ENCODE results near the gene FTSJ3.
A peak's percentile ranks its signal among the peaks of the same experiment; 100 is the strongest.
"Not testable (repeated sequence)": the region's sequence is repeated elsewhere in the genome, so short reads cannot be mapped to it uniquely, and the experiment has no call there.

Gene FTSJ3, protein sequence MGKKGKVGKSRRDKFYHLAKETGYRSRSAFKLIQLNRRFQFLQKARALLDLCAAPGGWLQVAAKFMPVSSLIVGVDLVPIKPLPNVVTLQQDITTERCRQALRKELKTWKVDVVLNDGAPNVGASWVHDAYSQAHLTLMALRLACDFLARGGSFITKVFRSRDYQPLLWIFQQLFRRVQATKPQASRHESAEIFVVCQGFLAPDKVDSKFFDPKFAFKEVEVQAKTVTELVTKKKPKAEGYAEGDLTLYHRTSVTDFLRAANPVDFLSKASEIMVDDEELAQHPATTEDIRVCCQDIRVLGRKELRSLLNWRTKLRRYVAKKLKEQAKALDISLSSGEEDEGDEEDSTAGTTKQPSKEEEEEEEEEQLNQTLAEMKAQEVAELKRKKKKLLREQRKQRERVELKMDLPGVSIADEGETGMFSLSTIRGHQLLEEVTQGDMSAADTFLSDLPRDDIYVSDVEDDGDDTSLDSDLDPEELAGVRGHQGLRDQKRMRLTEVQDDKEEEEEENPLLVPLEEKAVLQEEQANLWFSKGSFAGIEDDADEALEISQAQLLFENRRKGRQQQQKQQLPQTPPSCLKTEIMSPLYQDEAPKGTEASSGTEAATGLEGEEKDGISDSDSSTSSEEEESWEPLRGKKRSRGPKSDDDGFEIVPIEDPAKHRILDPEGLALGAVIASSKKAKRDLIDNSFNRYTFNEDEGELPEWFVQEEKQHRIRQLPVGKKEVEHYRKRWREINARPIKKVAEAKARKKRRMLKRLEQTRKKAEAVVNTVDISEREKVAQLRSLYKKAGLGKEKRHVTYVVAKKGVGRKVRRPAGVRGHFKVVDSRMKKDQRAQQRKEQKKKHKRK

DNA sequence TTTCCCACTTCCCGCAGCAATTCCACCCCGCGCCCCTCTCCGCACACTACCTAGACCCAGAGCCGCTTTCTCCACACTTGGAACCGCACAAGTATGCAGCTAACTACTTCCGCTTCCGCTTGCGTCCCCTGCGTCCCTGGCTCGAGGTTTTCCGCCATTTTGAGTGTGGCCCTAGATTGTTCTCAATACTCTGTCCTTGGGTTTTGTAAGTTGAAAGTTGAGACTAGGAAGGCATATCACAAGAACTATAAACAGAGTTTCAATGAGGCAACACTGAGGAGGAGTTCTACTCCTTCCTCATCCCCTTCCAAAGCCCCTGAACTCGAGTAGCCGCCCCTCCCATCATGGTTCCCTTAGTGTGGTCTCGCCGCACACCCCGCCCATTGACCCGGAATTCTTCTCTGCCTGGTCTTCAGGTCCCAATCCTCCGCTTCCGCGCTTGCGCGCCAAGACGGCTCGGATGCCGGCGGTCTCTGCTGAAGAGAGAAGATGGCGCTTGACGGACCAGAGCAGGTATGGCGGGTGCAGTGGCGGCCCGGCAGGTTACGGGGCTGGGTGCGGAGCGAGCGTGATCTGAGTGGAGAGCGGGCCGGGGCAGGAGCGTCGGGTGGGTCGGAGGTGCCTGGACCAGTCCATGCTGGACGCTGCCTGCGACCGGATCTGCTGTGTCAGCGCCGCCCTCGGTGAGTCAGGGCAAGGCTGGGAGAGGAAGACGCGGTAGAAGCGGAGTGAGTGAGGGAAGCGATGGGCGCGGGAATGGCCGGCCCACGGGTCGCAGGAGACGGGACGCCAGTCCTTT, at the start of gene FTSJ3, which contains the start of gene PSMC5:
TSS of gene FTSJ3 (minus strand) at position 662 of the 799 bp plus-strand sequence. CDS start 761 bp downstream, outside the sequence.
TSS of gene PSMC5 (plus strand) at position 430 of the 799 bp plus-strand sequence. CDS start at position 490, 60 bp downstream.
- peak; percentile 97 for DNase-seq

DNA sequence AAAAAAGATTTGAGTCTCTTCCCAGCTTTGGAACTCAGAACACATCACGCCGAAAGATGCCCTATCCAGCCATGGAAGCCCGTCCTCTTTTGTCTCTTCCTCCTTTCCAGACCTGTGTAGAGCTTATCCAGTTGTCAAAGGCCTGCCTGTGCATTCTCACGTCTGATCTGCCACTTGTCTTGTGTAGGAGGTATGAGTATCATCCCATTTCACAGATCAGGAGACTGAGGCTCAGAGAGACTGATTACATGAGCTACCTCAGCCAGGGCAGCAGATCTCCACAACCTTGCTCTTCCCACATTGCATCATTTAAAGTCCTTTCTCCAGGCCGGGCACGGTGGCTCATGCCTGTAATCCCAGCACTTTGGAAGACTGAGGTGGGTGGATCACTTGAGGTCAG, 47.2 kb upstream of the FTSJ3 start:
- DNase-seq, result not testable (repeated sequence)

DNA sequence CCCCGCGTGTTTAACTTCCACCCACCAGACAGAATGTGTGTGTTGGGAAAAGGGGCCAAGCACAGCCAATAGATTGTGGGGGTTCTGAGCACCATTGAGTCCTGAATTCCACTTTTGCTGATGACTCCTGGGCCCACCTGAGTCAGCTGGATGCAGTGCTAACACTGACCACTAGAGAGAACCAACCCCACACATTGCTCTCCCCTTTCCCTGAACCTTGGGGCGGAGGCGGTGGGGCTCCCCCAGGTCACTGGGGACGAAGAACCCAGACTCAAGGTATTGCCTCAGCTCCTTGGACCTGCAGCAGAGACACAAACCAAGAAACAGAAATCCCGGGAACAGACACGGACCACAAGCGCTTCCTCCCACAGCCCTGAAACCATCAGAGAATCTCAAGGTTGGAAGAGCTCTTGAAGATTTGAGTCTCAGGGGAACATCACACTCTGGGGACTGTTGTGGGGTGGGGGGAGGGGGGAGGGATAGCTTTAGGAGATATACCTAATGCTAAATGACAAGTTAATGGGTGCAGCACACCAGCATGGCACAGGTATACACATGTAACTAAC, 46.7 kb upstream of the FTSJ3 start:
- DNase-seq, result not testable (repeated sequence)

DNA sequence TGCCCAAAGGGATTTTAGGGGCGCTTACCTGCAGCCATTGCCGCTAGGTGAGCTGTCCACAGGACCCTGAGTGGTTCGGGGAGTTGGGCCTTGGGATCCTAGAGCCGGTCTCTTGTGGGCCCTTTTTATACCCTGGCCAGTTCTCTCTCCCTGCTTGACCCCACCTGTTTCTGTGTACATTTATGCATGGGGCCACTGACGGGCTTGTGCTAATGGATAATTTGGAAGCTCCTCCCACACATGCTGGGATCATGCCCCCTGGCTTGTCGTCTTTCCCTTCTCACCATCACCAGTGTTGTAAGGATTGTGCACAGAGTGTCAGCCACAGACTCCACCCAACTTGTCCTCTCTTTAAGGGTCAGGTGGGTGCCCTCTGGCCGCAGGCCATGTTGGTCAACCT, 46.1 kb upstream of the FTSJ3 start, which contains the start of gene CSH2:
TSS of gene CSH2 (minus strand) at position 101 of the 400 bp plus-strand sequence. CDS start at position 38, 63 bp downstream.
- not testable (repeated sequence) for DNase-seq

DNA sequence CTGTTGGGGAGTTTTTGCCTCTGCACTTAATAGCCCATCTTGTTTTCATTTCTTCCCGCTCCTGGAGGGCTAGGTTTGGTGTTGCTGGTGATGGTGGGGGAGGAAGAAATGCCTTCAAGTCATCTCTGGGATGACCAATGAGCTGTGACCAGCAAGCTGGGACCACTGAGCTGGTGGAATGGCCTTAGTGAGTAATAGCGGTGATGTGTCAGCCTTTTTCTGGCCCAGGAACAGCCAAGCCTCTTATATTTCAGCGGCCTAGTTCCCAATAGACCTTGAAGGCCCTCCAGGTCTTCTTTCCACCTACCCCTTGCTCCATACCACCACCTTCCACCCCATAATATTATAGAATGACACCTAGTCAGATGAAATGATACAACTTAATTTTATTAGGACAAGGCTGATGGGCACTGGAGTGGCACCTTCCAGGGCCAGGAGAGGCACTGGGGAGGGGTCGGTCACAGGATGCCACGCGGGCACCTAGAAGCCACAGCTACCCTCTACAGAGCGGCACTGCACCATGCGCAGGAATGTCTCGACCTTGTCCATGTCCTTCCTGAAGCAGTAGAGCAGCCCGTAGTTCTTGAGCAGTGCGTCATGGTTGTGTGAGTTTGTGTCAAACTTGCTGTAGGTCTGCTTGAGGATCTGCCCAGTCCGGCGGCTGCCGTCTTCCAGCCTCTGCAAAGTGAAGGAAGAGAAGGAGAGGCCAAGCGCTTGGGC, 44.3 kb upstream of the FTSJ3 start:
- DNase-seq, result not testable (repeated sequence)

DNA sequence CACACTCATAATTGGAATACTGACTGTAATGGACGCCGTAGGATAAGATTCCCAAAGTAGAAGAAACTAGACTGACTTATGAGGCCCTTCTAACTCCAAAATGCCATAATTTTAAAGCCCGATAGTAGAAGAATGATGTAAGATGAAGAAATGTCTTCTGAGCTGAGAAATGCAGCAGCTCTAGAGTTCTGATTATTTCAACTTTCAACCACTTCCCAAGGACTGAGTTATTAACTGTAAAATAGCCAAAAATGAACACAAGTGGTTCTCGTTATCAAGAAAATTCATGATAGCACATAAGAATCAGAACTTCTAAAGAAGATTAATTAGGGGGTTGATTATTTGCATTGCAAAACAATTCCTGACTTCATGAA, 42.8 kb upstream of the FTSJ3 start:
- DNase-seq, result not testable (repeated sequence)

DNA sequence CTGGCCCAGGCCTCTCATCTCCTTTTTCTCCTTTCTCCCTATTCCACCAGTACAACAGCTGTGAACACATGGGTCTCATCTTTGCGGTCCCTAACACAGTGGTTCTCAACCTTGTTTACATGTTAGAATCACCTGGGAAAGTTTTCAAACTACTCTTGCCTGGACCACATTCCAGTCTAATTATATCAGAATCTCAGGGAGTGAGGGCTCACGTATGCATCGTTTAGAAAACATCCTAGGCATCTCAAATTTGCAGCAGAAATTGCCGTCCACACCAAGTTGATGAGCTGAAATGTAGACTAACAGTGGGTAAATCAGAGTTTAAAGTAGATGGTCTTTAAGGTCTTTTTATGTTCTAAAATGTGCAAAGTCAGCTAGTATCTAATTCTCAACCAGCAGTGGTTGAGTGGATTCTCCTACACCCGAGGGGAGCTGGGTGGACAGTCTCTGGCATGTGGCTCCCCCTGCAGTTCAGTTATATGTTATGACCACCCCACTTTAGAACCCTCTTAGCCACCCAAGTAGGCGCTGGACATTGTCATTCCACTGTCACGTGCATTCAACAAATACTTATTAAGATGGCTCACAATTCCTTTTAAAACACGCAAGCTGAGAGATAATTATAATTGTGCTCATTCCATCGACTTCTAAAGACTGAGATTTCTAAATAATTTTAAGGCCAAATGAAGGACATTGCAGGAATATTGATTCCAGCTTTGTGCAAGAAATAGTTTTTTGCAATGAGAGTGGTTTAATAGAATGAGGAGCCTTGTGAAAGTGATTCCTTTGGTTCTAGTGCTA, 42.2 kb upstream of the FTSJ3 start:
- not testable (repeated sequence) for DNase-seq

DNA sequence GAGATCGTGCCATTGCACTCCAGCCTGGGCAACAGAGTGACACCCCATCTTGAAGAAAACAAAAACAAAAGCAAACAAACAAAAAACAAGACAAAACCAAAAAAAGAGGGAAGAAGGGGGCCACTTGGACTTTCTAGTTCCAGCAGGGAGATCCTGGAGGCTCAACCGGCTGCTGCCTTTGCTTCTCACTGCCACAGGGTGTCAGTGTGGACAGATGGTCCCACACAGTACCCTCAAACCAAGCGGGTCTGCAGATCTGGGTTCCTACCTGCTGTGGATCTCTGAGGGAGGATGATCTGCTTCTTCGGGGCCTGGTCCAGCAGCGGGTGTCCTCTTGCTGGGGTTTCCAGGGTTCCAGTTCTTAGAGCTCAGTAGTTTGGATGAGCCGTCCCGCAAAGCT, 39.2 kb upstream of the FTSJ3 start:
- not testable (repeated sequence) for DNase-seq

DNA sequence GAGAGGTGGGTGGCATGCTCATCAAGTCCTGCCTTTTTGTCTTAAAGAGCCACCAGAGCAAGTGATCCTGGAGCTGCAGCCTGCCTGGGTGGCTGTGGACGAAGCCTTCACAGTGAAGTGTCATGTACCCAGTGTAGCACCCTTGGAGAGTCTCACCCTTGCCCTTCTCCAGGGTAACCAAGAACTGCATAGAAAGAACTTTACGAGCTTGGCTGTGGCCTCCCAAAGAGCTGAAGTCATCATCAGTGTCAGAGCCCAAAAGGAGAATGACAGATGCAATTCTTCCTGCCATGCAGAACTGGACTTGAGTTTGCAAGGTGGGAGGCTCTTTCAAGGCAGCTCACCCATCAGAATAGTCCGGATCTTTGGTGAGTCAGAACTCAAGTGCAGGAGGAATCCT, 31.8 kb upstream of the FTSJ3 start:
- DNase-seq, result no peak

DNA sequence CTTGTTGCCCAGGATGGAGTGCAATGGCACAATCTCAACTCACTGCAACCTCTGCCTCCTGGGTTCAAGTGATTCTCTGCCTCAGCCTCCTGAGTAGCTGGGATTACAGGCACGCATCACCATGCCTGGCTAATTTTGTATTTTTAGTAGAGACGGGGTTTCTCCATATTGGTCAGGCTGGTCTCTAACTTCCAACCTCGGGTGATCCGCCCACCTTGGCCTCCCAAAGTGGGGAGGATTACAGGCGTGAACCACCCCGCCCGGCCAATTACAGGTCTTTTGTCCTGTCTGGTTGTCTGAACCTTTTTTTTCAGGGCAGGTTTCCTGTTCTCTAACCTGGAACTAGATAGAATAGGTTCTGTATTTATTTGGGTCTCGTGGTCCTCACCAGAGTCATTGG, 29.0 kb upstream of the FTSJ3 start:
- DNase-seq, result not testable (repeated sequence)

DNA sequence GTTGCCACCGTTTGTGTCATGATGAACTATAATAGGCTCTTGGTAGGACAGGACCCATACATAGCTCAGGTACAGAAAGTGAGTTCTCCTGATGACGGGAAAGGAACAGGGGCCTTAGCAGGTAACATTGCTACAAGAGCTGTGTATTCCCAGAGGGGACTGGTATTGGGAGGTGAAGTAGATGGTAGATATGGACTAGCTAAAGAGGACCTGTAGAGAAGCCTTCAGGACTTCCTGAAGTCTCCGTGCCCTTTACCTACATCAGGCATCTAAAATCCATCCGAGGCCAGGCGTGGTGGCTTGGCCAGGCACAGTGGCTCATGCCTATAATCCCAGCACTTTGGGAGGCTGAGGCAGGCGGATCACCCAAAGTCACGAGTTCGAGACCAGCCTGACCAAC, 27.7 kb upstream of the FTSJ3 start:
- no peak for DNase-seq

DNA sequence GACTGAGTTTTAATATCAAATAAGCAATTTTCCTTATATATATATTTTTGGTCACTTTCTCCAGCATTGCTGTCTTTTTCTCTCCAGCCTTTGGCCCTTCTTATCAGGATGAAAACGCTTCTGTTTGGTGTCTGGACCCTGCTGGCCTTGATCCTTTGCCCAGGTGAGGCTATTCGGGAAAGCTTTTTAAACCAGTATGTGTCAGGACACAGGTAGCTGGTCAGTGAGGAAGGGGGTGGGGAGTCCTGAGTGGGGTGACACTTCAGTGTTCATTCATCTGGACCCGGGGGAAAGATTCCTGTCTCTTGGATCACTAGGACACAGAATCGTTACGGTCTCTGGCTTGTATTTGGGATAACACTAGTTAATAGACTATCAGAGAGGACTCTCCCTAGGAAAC, 27.2 kb upstream of the FTSJ3 start:
- DNase-seq, result no peak

DNA sequence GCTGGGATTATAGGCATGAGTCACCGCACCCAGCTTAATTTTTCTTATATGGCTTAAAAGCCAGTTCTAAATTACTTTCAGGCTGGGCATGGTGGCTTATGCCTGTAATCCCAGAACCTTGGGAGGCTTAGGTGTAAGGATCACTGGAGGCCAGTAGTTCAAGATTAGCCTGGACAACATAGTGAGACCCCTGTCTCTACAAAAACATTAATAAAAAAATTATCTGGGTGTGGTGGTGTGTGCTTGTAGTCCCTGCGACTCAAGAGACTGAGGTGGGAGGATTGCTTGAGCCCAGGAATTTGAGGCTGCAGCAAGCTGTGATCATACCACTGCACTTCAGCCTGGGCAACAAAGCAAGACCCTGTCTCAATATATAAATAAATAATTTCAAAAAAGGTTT, 25.8 kb upstream of the FTSJ3 start:
- no peak for DNase-seq

DNA sequence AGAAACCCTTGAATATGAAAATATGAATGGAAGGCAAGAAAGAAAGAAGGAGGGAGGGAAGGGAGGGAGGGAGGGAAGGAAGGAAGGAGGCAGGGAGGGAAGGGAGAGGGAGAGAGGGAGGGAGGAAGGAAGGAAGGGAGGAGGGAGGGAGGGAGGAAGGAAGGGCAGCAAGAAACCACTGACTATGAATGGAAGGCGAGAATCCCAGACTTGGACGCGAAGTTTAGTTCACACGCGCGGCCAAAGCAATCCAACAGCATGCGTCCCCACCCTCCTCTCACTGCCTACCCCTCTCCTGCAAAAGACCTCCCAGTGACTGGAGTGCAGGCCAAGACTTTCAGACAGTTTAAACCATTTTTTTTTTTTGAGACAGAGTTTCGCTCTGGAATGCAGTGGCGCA, 22.9 kb upstream of the FTSJ3 start:
- no peak for DNase-seq

DNA sequence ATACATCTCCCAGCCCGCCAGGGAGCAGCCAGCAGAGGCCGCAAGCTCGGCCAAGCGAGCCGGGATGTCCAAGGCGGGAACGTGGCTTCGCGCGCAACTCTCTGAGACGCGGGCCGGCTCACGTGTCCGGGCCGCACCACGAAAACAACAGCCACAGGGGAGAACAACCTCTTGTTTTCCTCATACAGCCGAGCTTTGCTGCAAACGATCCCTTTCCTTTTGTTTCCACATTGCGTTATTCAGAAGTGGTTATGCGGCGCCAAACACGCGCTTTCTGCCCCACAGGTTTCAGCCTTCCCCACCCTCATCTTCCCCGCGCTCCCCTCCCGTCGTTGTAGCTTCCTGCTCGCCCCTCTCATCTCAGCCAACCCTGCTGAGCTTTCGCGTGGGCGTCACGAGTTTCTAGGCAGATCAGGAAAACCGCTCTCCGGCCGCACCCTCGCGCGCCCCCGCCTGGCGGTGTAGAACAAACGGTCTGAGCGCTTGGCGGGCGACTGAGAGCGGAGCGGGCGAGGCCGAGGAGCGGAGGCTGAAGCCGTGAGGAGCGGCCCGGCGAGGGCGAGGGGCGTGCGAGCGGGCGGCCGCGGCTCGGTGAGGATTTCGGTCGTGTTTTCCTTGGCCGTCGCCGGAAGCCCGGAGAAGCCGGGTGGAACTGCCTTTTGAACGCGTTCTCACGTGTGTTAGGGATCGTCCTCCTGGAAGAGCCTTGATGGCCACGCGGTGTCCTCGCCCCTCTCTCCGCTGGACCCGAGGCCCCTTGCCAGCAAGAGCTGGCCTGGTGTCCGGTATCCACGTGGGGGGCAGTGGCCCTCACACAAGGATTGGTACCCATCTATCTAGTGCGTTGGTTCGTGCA, 21.6 kb upstream of the FTSJ3 start:
- DNase-seq, result peak; percentile 96

DNA sequence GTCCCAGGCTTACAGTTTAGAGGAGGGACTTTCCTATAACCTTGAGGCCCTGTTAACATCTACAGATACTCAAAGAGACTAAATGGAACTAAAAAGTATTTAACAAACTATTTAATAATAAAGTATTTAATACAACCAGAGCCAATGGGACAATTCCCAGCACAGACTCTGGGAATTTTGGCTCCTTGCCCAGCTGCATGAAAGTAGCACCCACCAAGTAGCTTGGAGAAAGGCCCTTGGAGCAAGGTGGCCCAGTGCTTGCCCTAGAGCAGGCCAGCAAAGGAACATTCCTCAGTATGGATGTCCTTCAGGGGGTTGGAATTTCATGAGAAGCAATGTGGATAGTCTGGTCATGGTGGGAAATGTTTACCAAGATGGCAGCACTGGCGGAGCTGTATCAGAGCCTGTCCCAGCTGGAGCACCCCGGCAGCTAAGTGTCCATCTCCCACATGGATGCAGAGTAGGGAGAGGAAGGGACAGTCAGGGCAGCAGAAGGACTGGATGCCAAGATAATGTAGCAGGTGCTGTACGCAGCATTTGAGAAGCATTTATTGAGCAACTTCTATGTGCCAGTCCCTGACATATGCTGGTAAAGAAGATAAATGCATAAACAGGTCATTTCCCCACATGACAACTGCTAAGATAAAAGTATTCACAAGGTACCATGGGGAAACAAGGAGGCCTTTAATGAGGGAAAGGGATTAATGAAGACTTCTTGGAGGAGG, 20.2 kb upstream of the FTSJ3 start:
- DNase-seq, result no peak

DNA sequence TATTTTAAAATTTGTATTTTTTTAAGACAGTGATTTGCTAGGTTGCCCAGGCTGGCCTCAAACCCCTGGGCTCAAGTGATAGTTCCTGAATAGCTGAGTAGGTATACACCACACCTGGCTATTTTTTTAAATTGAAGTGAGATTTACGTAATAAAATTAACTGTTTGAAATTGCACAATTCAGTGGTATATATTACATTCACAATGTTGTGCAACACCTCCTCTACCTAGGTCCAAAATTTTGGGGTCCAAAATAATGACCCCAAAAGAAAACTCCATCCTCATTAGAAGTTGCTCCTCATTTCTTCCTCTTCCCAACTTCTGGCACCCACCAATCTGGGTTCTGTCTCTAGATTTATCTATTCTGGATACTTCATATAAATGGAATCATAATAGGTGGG, 18.0 kb upstream of the FTSJ3 start:
- no peak for DNase-seq

DNA sequence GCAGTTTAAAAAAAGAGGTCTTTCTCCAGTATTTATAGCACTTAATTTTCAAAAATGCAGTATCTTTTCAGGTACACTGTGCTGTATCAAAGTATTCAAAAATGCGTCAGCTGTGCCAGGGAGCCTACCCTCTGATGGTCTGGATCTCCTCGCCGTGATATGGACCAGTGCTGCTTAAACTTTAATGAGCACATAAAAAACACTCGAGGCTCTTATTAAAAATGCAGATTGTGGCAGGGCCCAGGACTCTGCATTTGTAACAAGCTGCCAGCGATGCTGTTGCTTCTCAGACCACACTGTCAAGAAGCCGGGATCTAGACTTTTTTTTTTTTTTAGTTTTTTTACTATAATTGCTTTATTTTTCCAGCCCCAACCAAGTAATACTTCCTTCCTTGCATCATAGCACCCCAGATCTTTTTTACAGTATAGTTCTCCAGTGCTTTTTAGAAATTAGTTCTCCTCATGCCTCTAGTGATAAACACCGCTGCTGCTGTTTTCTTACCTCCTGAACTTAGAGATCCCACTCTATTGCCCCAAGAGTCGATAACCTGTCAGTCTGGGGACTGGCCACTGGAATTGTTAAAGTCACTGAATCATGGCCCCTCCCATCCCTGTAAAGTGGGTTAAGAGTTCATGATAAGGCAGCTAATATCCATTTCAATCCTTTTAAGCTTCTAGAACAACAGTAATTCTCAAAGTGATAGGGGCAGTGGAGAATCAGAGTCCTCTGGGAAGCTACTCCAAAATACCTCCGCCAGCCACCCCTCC, 16.6 kb upstream of the FTSJ3 start:
- no peak for DNase-seq
